HepG2 (cell line): Measurements from ENCODE around the gene GALNTL6.

ENCODE experiments used
- PAX8 ChIP-seq: sonication (generic); formaldehyde crosslinking; IDR thresholded peaks from 2 replicates; pipeline ENCODE4 v1.8.0; 2022; ENCODE audit warnings: mild to moderate bottlenecking, missing genetic modification reagents, borderline replicate concordance
- RAD21 ChIP-seq: fragments of 450-650 bp; formaldehyde crosslinking; IDR thresholded peaks from 2 replicates; pipeline ENCODE4 v1.5.0; 2020; ENCODE audit warnings: mild to moderate bottlenecking
- TBP ChIP-seq: sonication (generic); formaldehyde crosslinking; IDR thresholded peaks from 2 replicates; pipeline ENCODE4 v1.5.0; 2020; ENCODE audit warnings: missing genetic modification reagents
- TBX3 ChIP-seq: fragments of 450-650 bp; IDR thresholded peaks from 2 replicates; pipeline ENCODE4 v1.6.1; 2017; ENCODE audit warnings: antibody characterized with exemption, mild to moderate bottlenecking, inconsistent platforms, borderline replicate concordance
- ZNF234 ChIP-seq: sonication (generic); formaldehyde crosslinking; conservative IDR thresholded peaks from 2 replicates; pipeline ENCODE4 v1.5.1; 2020; ENCODE audit warnings: mild to moderate bottlenecking, missing genetic modification reagents
- ZNF33B ChIP-seq: sonication (generic); formaldehyde crosslinking; IDR thresholded peaks from 2 replicates; pipeline ENCODE4 v1.5.1; 2020; ENCODE audit warnings: mild to moderate bottlenecking, missing genetic modification reagents
- TF ChIP-seq, protein P1 (sequence below): sonication (generic); formaldehyde crosslinking; IDR thresholded peaks from 2 replicates; pipeline ENCODE4 v1.4.0; 2020; ENCODE audit warnings: missing genetic modification reagents, borderline replicate concordance
- TF ChIP-seq, protein P2 (sequence below): IDR thresholded peaks from 2 replicates; pipeline ENCODE4 v1.6.1; 2012; ENCODE audit warnings: inconsistent platforms
- TF ChIP-seq, protein P3 (sequence below): sonication (generic); formaldehyde crosslinking; IDR thresholded peaks from 2 replicates; pipeline ENCODE4 v1.5.0; 2020; ENCODE audit warnings: mild to moderate bottlenecking, missing genetic modification reagents, moderate library complexity
- TF ChIP-seq, protein P4 (sequence below): sonication (generic); formaldehyde crosslinking; IDR thresholded peaks from 2 replicates; pipeline ENCODE4 v1.5.1; 2020; ENCODE audit warnings: mild to moderate bottlenecking, missing genetic modification reagents, moderate library complexity

DNA sequence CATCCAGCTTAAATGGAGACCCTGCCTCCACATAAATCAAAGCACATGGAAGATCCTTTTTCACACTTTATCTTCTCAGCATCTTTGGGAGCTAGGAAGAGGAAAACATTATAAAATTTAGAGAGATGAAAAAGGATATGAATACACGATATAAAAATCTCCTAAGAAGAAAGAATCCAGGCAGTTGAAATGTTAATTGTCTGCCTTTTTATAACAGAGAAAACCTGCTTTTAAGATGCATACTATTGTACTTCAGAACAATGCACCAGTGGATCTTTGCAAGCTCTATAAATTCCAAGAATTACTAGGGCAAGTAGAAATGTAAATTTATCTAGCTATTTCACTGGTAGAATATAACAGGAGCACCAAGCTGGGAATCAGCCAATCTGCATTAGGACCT is 1055.1 kb downstream of the GALNTL6 start:
- TF ChIP-seq, protein P1, sequence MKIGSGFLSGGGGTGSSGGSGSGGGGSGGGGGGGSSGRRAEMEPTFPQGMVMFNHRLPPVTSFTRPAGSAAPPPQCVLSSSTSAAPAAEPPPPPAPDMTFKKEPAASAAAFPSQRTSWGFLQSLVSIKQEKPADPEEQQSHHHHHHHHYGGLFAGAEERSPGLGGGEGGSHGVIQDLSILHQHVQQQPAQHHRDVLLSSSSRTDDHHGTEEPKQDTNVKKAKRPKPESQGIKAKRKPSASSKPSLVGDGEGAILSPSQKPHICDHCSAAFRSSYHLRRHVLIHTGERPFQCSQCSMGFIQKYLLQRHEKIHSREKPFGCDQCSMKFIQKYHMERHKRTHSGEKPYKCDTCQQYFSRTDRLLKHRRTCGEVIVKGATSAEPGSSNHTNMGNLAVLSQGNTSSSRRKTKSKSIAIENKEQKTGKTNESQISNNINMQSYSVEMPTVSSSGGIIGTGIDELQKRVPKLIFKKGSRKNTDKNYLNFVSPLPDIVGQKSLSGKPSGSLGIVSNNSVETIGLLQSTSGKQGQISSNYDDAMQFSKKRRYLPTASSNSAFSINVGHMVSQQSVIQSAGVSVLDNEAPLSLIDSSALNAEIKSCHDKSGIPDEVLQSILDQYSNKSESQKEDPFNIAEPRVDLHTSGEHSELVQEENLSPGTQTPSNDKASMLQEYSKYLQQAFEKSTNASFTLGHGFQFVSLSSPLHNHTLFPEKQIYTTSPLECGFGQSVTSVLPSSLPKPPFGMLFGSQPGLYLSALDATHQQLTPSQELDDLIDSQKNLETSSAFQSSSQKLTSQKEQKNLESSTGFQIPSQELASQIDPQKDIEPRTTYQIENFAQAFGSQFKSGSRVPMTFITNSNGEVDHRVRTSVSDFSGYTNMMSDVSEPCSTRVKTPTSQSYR (CRISPR knock-in tag): no peak
- TF ChIP-seq TBX3: no peak
- TF ChIP-seq, protein P2, sequence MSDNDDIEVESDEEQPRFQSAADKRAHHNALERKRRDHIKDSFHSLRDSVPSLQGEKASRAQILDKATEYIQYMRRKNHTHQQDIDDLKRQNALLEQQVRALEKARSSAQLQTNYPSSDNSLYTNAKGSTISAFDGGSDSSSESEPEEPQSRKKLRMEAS: no peak
- TF ChIP-seq PAX8 (CRISPR knock-in tag): no peak
- no peak for TF ChIP-seq ZNF33B (CRISPR knock-in tag)
- TF ChIP-seq, protein P3, sequence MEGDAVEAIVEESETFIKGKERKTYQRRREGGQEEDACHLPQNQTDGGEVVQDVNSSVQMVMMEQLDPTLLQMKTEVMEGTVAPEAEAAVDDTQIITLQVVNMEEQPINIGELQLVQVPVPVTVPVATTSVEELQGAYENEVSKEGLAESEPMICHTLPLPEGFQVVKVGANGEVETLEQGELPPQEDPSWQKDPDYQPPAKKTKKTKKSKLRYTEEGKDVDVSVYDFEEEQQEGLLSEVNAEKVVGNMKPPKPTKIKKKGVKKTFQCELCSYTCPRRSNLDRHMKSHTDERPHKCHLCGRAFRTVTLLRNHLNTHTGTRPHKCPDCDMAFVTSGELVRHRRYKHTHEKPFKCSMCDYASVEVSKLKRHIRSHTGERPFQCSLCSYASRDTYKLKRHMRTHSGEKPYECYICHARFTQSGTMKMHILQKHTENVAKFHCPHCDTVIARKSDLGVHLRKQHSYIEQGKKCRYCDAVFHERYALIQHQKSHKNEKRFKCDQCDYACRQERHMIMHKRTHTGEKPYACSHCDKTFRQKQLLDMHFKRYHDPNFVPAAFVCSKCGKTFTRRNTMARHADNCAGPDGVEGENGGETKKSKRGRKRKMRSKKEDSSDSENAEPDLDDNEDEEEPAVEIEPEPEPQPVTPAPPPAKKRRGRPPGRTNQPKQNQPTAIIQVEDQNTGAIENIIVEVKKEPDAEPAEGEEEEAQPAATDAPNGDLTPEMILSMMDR (CRISPR knock-in tag): no peak
- TF ChIP-seq RAD21 (CRISPR knock-in tag): no peak
- TF ChIP-seq ZNF234 (CRISPR knock-in tag): no peak
- TF ChIP-seq TBP (CRISPR knock-in tag): no peak
- TF ChIP-seq, protein P4, sequence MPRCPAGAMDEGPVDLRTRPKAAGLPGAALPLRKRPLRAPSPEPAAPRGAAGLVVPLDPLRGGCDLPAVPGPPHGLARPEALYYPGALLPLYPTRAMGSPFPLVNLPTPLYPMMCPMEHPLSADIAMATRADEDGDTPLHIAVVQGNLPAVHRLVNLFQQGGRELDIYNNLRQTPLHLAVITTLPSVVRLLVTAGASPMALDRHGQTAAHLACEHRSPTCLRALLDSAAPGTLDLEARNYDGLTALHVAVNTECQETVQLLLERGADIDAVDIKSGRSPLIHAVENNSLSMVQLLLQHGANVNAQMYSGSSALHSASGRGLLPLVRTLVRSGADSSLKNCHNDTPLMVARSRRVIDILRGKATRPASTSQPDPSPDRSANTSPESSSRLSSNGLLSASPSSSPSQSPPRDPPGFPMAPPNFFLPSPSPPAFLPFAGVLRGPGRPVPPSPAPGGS (CRISPR knock-in tag): no peak
